NCI-H128 (cell line): ENCODE results near the gene CDH15.

Source experiments
- DNase-seq: peaks from one replicate; lab custom pipeline; 2025; ENCODE audit not compliant: unreplicated experiment; lab: John Stamatoyannopoulos, UW

Gene CDH15

DNA sequence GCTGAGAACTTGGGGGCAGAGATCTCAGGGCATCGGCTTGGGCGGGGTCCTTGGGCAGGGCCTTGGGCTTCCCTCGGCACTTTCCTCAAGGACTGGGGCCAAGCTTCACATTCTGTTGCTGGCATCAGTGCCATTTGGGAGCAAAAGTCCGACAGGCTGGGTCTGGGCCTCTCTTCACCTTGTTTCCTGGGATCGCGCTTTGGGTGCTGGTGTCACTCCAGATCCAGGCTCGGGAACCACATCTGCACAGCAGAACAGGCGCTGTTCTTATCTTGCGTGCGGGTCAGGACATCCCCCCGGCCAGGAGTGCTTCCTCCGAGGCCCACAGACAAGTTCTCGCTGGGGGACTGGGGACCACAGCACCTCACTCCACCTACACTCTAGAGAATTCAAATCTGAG is 31.1 kb upstream of the CDH15 start:
- no peak for DNase-seq

GRCh38 chr16:89140981-89141883 is 30.3 kb upstream of the CDH15 start:
- DNase-seq, result no peak

GRCh38 chr16:89141884-89142267 is 29.7 kb upstream of the CDH15 start:
- no peak for DNase-seq

GRCh38 chr16:89142474-89143195 is 28.9 kb upstream of the CDH15 start:
- no peak for DNase-seq

DNA sequence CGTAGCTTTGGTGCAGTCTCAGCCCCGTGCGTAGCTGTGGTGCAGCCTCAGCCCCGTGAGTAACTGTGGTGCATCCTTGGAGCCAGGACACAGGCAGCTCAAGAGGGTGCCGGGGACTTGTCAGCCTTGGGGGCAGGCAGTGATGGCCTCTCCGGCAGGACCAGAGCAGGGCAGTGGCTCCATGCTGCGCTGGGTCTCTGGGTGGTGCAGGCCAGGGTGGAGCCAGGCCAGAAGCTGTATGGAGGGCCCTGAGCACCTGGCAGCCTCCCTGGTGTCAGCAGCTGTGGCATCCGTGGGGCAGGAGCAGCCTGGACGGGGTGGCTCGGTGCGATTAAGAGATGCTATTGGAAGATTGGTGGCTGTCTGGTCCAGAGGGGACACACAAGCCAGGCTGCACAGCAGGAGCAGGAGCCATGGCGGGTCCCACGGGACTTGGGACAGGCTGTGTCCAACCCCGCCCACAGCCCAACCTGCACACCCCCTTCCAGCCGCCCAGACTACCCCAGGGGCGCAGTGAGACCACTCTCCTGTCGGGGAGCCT is 28.3 kb upstream of the CDH15 start:
- DNase-seq, result no peak

- DNase-seq, result no peak
Measured at GRCh38 chr16:89143911-89144675, 27.5 kb upstream of the CDH15 start.

DNA sequence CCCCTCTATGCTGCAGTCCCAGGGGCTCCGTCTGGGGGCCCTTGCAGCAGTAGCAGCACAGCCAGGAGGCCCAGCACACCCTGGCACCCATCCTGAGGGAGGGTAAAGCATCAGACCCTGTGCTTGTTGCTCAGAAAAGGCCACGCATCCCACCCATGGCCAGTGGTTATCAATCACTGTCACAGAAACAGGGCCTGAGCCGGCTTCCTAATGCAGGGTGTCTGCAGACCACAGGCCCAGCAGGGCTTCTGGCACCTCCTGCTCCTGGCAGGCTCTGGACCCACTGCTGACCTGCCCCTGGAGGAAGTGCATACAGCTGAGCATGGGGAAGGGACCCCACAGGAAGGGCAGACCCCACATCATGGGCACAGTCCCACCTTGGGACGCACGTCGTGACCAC is 26.9 kb upstream of the CDH15 start:
- no peak for DNase-seq

DNA sequence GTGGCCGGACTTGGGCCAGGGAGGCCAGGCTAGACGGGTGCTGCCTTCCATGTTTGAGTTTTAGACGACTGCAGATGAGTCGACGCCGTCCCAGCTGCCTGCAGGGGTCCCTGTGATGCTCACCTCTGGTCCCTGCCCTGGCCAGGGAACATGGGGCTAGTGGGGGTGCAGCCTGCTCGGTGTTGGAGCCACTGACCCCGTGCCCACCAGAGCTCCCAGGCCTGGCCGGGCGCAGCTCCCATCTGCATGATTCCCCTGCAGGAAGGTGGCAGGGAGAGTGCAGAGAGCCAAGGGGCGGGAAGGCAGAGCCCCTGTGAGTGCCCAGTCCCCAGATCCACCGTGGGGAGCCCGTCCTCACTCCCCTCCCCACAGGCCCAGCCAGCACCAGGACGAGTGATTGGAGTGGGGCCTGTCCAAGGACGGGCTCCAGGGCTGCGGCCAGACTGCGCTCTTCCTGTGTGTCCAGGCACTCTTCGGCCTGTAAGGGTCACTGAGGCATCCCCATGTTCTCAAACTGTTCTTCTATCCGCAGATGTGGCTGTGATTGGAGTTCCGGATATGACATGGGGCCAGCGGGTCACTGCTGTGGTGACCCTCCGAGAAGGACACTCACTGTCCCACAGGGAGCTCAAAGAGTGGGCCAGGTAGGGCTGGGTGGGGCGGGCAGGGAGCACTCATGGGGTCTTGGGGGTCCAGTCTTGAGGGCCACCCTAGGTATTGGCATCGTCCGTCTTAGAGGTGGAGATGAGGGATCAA is 26.0 kb upstream of the CDH15 start:
- no peak for DNase-seq

DNA sequence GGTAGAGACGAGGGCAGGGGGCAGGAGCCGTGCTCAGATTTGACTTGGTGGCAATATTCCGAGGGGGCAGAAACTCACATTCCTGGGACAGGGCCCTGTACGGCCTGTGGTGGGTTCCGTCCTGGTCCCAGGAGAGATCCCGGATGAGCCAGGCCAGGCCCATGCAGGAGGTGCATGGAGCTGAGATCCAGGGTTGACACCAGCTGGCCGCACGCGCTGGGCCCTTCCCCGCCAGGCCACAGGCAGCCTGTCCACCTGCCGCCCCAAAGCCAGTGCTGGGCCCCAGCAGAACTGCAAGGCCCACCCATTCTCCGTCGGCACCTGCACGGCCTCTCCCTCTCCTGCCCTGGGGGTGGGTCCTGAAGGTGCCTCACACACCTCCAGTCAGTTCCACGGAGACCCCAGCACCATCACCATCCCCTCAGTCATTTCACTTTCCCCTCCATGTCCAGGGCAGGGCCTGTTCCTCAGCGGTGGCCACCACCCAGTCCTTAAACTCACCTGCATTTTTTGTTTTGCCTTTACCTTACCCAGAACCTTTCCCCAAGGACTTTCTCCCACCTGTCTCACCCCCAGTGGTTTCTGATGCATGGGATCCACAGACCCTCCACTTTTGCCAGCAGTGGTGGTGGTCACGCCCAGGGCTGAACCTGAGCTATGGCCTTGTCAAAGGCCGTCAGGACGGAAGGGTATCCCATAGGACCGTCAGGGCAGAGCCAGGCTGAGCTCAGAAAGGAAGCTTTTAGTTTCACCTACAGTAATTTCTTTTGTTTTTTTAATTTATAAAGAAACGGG is 25.1 kb upstream of the CDH15 start:
- no peak for DNase-seq

DNA sequence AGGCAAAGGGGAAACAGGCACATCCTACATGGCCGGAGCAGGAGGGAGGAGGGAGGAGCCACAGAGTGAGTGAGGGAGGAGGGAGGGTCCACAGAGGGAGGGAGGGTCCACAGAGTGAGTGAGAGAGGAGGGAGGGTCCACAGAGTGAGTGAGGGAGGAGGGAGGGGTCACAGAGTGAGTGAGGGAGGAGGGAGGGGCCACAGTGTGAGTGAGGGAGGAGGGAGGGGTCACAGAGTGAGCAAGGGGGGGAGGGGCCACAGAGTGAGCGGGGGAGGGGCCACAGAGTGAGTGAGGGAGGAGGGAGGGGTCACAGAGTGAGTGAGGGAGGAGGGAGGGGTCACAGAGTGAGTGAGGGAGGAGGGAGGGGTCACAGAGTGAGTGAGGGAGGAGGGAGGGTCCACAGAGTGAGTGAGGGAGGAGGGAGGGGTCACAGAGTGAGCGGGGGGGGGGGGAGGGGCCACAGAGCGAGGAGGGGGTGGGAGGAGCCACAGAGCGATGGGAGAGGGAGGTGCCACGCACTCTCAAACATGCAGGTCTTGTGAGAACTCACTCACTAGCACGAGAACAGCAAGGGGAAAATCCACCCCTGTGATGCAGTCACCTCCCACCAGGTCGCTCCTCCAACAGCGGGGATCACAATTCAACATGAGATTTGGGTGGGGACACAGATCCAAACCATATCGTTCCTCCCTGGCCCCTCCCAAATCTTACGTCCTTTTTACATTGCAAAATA is 24.3 kb upstream of the CDH15 start:
- no peak for DNase-seq

DNA sequence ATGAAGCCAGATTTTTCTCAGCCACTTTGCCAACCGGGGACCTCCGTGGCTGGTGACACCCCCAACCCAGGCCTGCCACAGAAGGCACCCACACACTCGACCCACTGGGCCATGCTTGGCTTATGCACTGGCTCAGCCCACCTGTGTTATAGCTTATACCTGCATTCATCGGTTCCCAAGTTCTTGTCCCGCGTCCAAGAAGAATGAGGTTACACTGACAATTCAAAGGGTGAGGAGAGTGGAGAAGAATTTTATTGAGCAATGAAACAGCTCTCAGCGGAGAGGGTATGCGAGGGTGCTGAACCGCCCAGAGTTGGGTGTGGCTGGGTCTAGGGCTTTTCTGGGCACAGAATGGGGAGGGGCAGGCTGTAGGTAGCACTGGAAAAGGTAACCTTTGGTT is 22.2 kb upstream of the CDH15 start:
- DNase-seq, result no peak

GRCh38 chr16:89150090-89150835 is 21.3 kb upstream of the CDH15 start:
- DNase-seq, result no peak

DNA sequence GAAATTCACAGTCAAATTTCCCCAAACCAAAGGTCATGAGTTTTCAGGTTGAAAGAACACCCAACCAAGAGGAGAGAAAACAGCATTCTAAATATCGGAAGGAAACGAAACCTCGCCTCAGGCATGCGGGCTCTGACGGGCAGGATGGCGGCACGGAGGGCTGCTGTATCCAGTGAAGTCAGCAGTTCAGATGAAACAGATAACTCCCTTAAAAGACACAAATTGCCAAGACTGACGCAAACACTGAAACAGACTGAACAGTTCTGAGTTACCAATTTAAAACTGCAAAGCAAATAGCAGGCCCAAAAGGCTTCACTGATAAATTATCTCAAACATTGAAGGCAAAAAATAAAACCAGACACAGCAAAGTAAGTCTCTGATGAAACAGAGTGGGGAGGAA is 20.6 kb upstream of the CDH15 start:
- DNase-seq, result no peak

GRCh38 chr16:89152831-89153700 is 18.5 kb upstream of the CDH15 start:
- DNase-seq, result no peak

GRCh38 chr16:89153848-89154271 is 17.7 kb upstream of the CDH15 start:
- no peak for DNase-seq

DNA sequence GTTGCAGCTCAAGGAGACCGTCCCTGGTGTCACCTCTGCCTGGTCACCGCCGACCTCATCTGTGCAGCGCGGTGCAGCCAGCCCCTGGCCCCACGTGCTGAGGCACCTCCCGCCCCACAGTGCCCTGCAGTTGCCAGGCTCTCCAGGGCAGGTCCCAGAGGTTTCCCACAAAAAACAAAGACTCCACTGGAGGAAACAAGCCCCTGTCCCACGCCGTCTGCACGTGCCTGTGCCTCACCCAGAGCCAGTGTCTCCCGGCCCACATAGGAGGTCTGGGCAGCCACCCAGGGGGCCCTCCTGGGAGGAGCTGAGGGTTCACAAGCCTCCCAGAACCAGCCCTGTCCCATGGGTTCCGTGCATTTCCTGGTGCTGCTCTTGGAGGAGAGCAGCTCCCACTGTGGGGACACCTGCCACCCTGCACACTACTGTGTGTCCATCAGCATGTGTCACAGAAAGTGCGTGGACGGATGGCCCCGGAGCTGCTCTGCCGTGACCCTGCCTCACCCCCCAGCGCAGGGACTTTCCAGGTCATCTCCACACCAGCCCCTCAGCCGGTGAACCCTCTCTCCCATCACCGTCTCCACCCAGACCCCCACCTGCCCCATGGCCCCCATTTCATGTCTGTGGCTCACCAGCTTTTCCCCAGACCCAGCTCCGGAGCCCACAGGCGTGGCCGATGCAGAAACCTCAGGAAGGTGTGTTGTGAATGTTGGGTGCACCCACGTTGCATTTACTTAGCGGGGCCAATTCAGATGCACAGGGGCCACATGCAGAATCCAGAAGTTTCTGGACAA is 17.0 kb upstream of the CDH15 start:
- DNase-seq, result no peak
